Ovary (tissue), 9 donors: ENCODE data around the gene ZNF281. TPM values are rescaled to one million over a fixed set of nuclear protein-coding genes. Genes with fewer than 3 reads are reported as not detected.

Source experiments
- DNase-seq, 5 donors: peaks; one replicate each; pipeline ENCODE4 v3.0.0-alpha.2; 2019 to 2020
- H3K27ac ChIP-seq, 2 donors: fragments of 200-600 bp; one replicate each; pipeline versions ENCODE4 v1.5.1 to v1.8.0; 2019 to 2022
- H3K27me3 ChIP-seq: fragments of 200-600 bp; one replicate; pipeline ENCODE4 v1.8.0; 2022
- H3K36me3 ChIP-seq: fragments of 200-600 bp; sonication (generic); one replicate; pipeline ENCODE4 v1.5.1; 2019
- H3K4me1 ChIP-seq: one replicate; pipeline ENCODE4 v1.8.1; 2013; ENCODE audit warnings: mild to moderate bottlenecking, moderate library complexity; ENCODE audit not compliant: insufficient read depth
- H3K4me3 ChIP-seq: fragments of 200-600 bp; sonication (generic); one replicate; pipeline ENCODE4 v1.5.1; 2017
- H3K9me3 ChIP-seq, 2 donors: fragments of 200-600 bp in 1 of 2; sonication (generic) in 1 of 2; one replicate each; pipeline versions ENCODE4 v1.5.1 to v1.8.1; 2013 to 2019; ENCODE audit warnings: mild to moderate bottlenecking in 1 of 2, moderate library complexity in 1 of 2
- CTCF ChIP-seq, 3 donors: fragments of 450-650 bp in 2 of 3; fragments of 200-600 bp in 1 of 3; IDR thresholded peaks; one replicate each; pipeline versions ENCODE4 v1.5.1 to v1.8.0; 2016 to 2022; ENCODE audit warnings: antibody characterized with exemption in 3 of 3, mild to moderate bottlenecking in 1 of 3
- EP300 ChIP-seq: sonication (generic); formaldehyde crosslinking; IDR thresholded peaks from one replicate; pipeline ENCODE4 v1.6.1; 2017; ENCODE audit warnings: antibody characterized with exemption
- POLR2A ChIP-seq: fragments of 450-650 bp; IDR thresholded peaks from one replicate; pipeline ENCODE4 v1.6.1; 2017; ENCODE audit warnings: antibody characterized with exemption, mild to moderate bottlenecking, moderate library complexity
- WGBS, 3 donors: extraction: QIAGEN DNeasy Blood & Tissue Kit in 1 of 3; methylation state at CpG; one replicate each; pipeline versions ENCODE4 v1.1.5 to v1.1.7; 2013 to 2017; 5-methylcytosine and 5-hydroxymethylcytosine counted together
- intact Hi-C, 4 donors: fragments of 100-400 bp; cut with DNase I; formaldehyde crosslinking; loops; one replicate each; pipeline versions ENCODE4 v1.11.0 to v1.15.1; 2022 to 2023
- polyA plus RNA-seq, 2 donors: library from polyadenylated mRNA; stranded (reverse); fragments of 200-250 nt in 1 of 2; fragments of 350-450 nt in 1 of 2; fragmentation: Illumina TruSeq in 1 of 2; extraction: RNeasy Lipid Tissue Mini Kit (QIAGEN cat#74804) in 1 of 2; gene quantifications; one replicate each; pipeline ENCODE4 v1.2.3, GENCODE V29; 2013 to 2014
- total RNA-seq, 7 donors: library from RNA; depleted of rRNA in 2 of 7; stranded (reverse); fragments of >200 nt in 2 of 7; fragmentation: NEBNext Ultra II Directional in 3 of 7; extraction: Animal tissue kit (Norgen Biotek cat#: 25700) in 3 of 7; gene quantifications; one replicate each; pipeline versions ENCODE4 v1.1.0 to v1.2.4, GENCODE V29; 2016 to 2023
- donor health status: DM: no; HTN: no; CAD: no; lungs with moderate emphysema.
- donor health status: DM: no; HTN: no; CAD: no.
- donor health status: Bipolar disorder and iron deficiency.
- donor health status: DM: yes; HTN: yes; CAD: no.
- donor health status: DM: no; HTN: no; CAD: no.
- donor health status: DM: yes; HTN: yes; CAD: no.

ZNF281 gene
- total and polyA plus RNA-seq, 9 donors = 3.7 to 12.4 (median 10.7) TPM

GRCh38 chr1:200365897-200366426 lies 43.9 kb downstream of the ZNF281 start:
- no peak for TF ChIP-seq CTCF (IDR thresholded peaks at IDR 0.05)
- no peak for TF ChIP-seq EP300
- no peak for TF ChIP-seq POLR2A
- 86 to 93% (median 86%) methylated on average over 2 of the region's 2 CpGs for WGBS, 3 donors
- intact Hi-C loops = no loop called here
- Histone ChIP-seq H3K27ac (no peak overlapping the region), H3K4me3 (no peak overlapping the region), H3K36me3 (no peaks in the 10 kb centered on the region), H3K9me3 (no peaks in the 10 kb centered on the region), H3K4me1 (no peaks in the 10 kb centered on the region), H3K27me3 (no peaks in the 10 kb centered on the region)
- no peak for DNase-seq

GRCh38 chr1:200364831-200365230 lies 45.0 kb downstream of the ZNF281 start:
- TF ChIP-seq CTCF (IDR thresholded peaks at IDR 0.05) = no peak
- TF ChIP-seq POLR2A = no peak
- TF ChIP-seq EP300 = no peak
- H3K27ac ChIP-seq = no peak overlapping the region

GRCh38 chr1:200364091-200364759 lies 45.6 kb downstream of the ZNF281 start:
- Histone ChIP-seq H3K4me3 (no peak overlapping the region), H3K9me3 (no peaks in the 10 kb centered on the region), H3K27me3 (no peaks in the 10 kb centered on the region), H3K4me1 (no peaks in the 10 kb centered on the region), H3K36me3 (no peaks in the 10 kb centered on the region), H3K27ac (no peak overlapping the region)
- WGBS, 3 donors = 70 to 82% (median 80%) methylated on average over 2 of the region's 2 CpGs
- no peak for TF ChIP-seq CTCF (IDR thresholded peaks at IDR 0.05)
- TF ChIP-seq EP300 = no peak
- TF ChIP-seq POLR2A = no peak
- no peak for DNase-seq
- intact Hi-C loops = no loop called here

More at GRCh38 chr1:200364831-200365230, 45.0 kb downstream of the ZNF281 start:
- no peaks in the 10 kb centered on the region for H3K4me1 ChIP-seq
- DNase-seq = no peak
- no peaks in the 10 kb centered on the region for H3K36me3 ChIP-seq
- WGBS, 3 donors = 43 to 58% (median 53%) methylated on average over 5 of the region's 5 CpGs
- H3K4me3 ChIP-seq = no peak overlapping the region
- no peaks in the 10 kb centered on the region for H3K27me3 ChIP-seq
- intact Hi-C loops = no loop called here
- no peaks in the 10 kb centered on the region for H3K9me3 ChIP-seq

GRCh38 chr1:200363264-200363933 lies 46.4 kb downstream of the ZNF281 start:
- Histone ChIP-seq H3K9me3 (no peaks in the 10 kb centered on the region), H3K36me3 (no peaks in the 10 kb centered on the region), H3K27me3 (no peaks in the 10 kb centered on the region), H3K27ac (no peak overlapping the region), H3K4me1 (no peaks in the 10 kb centered on the region), H3K4me3 (no peak overlapping the region)
- TF ChIP-seq CTCF (IDR thresholded peaks at IDR 0.05) (no peak), EP300 (no peak), POLR2A (no peak)
- no peak for DNase-seq
- intact Hi-C loops = no loop called here
- 68 to 75% (median 73%) methylated on average over 5 of the region's 5 CpGs for WGBS, 3 donors
